ENCODE results near the gene CDC25C.
"Not testable (repeated sequence)": the region's sequence is repeated elsewhere in the genome, so short reads cannot be mapped to it uniquely, and the experiment has no call there.

The CDC25C gene

GRCh38 chr5:138275895-138276294 lies 55.7 kb downstream of the CDC25C start:
- no peak for DNase-seq (ENCODE audit: low read depth in 2 of 2)

- no peak for DNase-seq (ENCODE audit: low read depth in 2 of 2)
These were observed 56.2 kb downstream of the CDC25C start for GRCh38 chr5:138275379-138275782.

GRCh38 chr5:138274189-138274853 lies 57.3 kb downstream of the CDC25C start, which contains the start of gene GFRA3:
Gene GFRA3, minus strand, starts transcription at chr5:138274621. Its CDS starts 197 bp downstream, at chr5:138274424.
- DNase-seq (ENCODE audit: low read depth in 2 of 2) = peak in 1 of 2 donors; percentile 0

- DNase-seq (ENCODE audit: low read depth in 2 of 2) = no peak
These were observed 57.8 kb downstream of the CDC25C start for GRCh38 chr5:138273834-138274188.

- no peak for DNase-seq (ENCODE audit: low read depth in 2 of 2)
These were observed 58.9 kb downstream of the CDC25C start for GRCh38 chr5:138272681-138273080.

- no peak for DNase-seq (ENCODE audit: low read depth in 2 of 2)
These were observed 60.3 kb downstream of the CDC25C start for GRCh38 chr5:138271281-138271680.

- DNase-seq (ENCODE audit: low read depth in 2 of 2) = no peak
These were observed 67.4 kb downstream of the CDC25C start for GRCh38 chr5:138264183-138264582.

- no peak for DNase-seq (ENCODE audit: low read depth in 2 of 2)
These were observed 68.0 kb downstream of the CDC25C start for GRCh38 chr5:138263581-138263980.

- DNase-seq (ENCODE audit: low read depth in 2 of 2) = no peak
These were observed 72.8 kb downstream of the CDC25C start for GRCh38 chr5:138258704-138259292.

- no peak for DNase-seq (ENCODE audit: low read depth in 2 of 2)
These were observed 74.0 kb downstream of the CDC25C start for GRCh38 chr5:138257583-138257982.

- DNase-seq (ENCODE audit: low read depth in 2 of 2) = no peak
These were observed 78.7 kb downstream of the CDC25C start for GRCh38 chr5:138252944-138253343.

- DNase-seq (ENCODE audit: low read depth in 2 of 2) = not testable (repeated sequence)
These were observed 83.8 kb downstream of the CDC25C start for GRCh38 chr5:138247800-138248199.

GRCh38 chr5:138246822-138247221 lies 84.8 kb downstream of the CDC25C start:
- no peak for DNase-seq (ENCODE audit: low read depth in 2 of 2)

GRCh38 chr5:138246334-138246733 lies 85.3 kb downstream of the CDC25C start:
- DNase-seq (ENCODE audit: low read depth in 2 of 2) = no peak

GRCh38 chr5:138245717-138246116 lies 85.9 kb downstream of the CDC25C start:
- DNase-seq (ENCODE audit: low read depth in 2 of 2) = no peak

GRCh38 chr5:138243794-138244193 lies 87.8 kb downstream of the CDC25C start:
- DNase-seq (ENCODE audit: low read depth in 2 of 2) = no peak

GRCh38 chr5:138241688-138242571 lies 89.7 kb downstream of the CDC25C start:
- no peak for DNase-seq (ENCODE audit: low read depth in 2 of 2)

GRCh38 chr5:138240650-138241385 lies 90.8 kb downstream of the CDC25C start:
- DNase-seq (ENCODE audit: low read depth in 2 of 2) = no peak

GRCh38 chr5:138238034-138238433 lies 93.6 kb downstream of the CDC25C start:
- no peak for DNase-seq (ENCODE audit: low read depth in 2 of 2)
